HepG2 (cell line): Measurements from ENCODE around the gene NT5M. TPM values are rescaled to one million over a fixed set of nuclear protein-coding genes. Genes with fewer than 3 reads are reported as not detected.
A peak's percentile ranks its signal among the peaks of the same experiment; 100 is the strongest.

ENCODE experiments used
- ARNT ChIP-seq: fragments of 450-650 bp; IDR thresholded peaks from 2 replicates; pipeline ENCODE4 v1.6.1; 2017
- CENPT ChIP-seq: sonication (generic); formaldehyde crosslinking; IDR thresholded peaks from 2 replicates; pipeline ENCODE4 v1.8.0; 2022; ENCODE audit warnings: low read depth, mild to moderate bottlenecking, moderate library complexity, missing genetic modification reagents
- FOXP1 ChIP-seq, 2 experiments: fragments of 450-650 bp in 1 of 2; IDR thresholded peaks; 2 replicates each; pipeline ENCODE4 v1.6.1; 2017 to 2018; ENCODE audit warnings: antibody characterized with exemption in 1 of 2
- HDAC2 ChIP-seq: sonication (generic); formaldehyde crosslinking; IDR thresholded peaks from 2 replicates; pipeline ENCODE4 v1.4.0; 2020; ENCODE audit warnings: missing genetic modification reagents
- HIVEP1 ChIP-seq: sonication (generic); formaldehyde crosslinking; IDR thresholded peaks from 2 replicates; pipeline ENCODE4 v1.4.0; 2020; ENCODE audit warnings: mild to moderate bottlenecking, missing genetic modification reagents
- KDM3A ChIP-seq: IDR thresholded peaks from 2 replicates; pipeline ENCODE4 v1.6.1; 2018; ENCODE audit warnings: low read depth, missing compliant biosample characterization
- MBNL3 ChIP-seq: fragments of 250-450 bp; sonication (Bioruptor Pico); conservative IDR thresholded peaks from 2 replicates; pipeline ENCODE4 v1.8.0; 2022; ENCODE audit warnings: mild to moderate bottlenecking, inconsistent platforms
- MIER3 ChIP-seq: IDR thresholded peaks from 2 replicates; pipeline ENCODE4 v1.6.1; 2016; ENCODE audit warnings: missing compliant biosample characterization, borderline replicate concordance
- MTA1 ChIP-seq: sonication (generic); formaldehyde crosslinking; IDR thresholded peaks from 2 replicates; pipeline ENCODE4 v1.4.0; 2020; ENCODE audit warnings: missing genetic modification reagents, mild to moderate bottlenecking, borderline replicate concordance
- MTA3 ChIP-seq: sonication (generic); formaldehyde crosslinking; IDR thresholded peaks from 2 replicates; pipeline ENCODE4 v1.4.0; 2020; ENCODE audit warnings: missing genetic modification reagents
- NFIC ChIP-seq: IDR thresholded peaks from 2 replicates; pipeline ENCODE4 v1.6.1; 2012; ENCODE audit warnings: mild to moderate bottlenecking, low read length, inconsistent platforms
- NFRKB ChIP-seq: fragments of 450-650 bp; IDR thresholded peaks from 2 replicates; pipeline ENCODE4 v1.6.1; 2017
- NFYC ChIP-seq: IDR thresholded peaks from 2 replicates; pipeline ENCODE4 v1.6.1; 2016; ENCODE audit warnings: missing genetic modification reagents, missing compliant biosample characterization
- RBAK ChIP-seq: sonication (generic); formaldehyde crosslinking; IDR thresholded peaks from 2 replicates; pipeline ENCODE4 v1.5.1; 2020; ENCODE audit warnings: mild to moderate bottlenecking, missing genetic modification reagents
- REPIN1 ChIP-seq: sonication (generic); formaldehyde crosslinking; IDR thresholded peaks from 2 replicates; pipeline ENCODE4 v1.8.0; 2022; ENCODE audit warnings: missing genetic modification reagents, low read depth, mild to moderate bottlenecking, borderline replicate concordance
- TEAD2 ChIP-seq: sonication (generic); formaldehyde crosslinking; IDR thresholded peaks from 2 replicates; pipeline ENCODE4 v1.9.0; 2021; ENCODE audit warnings: missing genetic modification reagents
- THRA ChIP-seq: sonication (generic); formaldehyde crosslinking; IDR thresholded peaks from 2 replicates; pipeline ENCODE4 v1.4.0; 2020; ENCODE audit warnings: missing genetic modification reagents, borderline replicate concordance
- YEATS2 ChIP-seq: sonication (generic); formaldehyde crosslinking; IDR thresholded peaks from 2 replicates; pipeline ENCODE4 v1.4.0; 2020; ENCODE audit warnings: missing genetic modification reagents, borderline replicate concordance
- ZBTB8A ChIP-seq: sonication (generic); formaldehyde crosslinking; IDR thresholded peaks from 2 replicates; pipeline ENCODE4 v1.4.0; 2020; ENCODE audit warnings: mild to moderate bottlenecking, low read depth, missing genetic modification reagents, borderline replicate concordance
- ZFP36 ChIP-seq: fragments of 150-350 bp; IDR thresholded peaks from 2 replicates; pipeline ENCODE4 v1.6.1; 2018; ENCODE audit warnings: borderline replicate concordance, low read length, low read depth; ENCODE audit not compliant: partially characterized antibody
- ZMYM3 ChIP-seq: sonication (generic); formaldehyde crosslinking; IDR thresholded peaks from 2 replicates; pipeline ENCODE4 v1.5.1; 2020; ENCODE audit warnings: mild to moderate bottlenecking, missing genetic modification reagents
- ZNF143 ChIP-seq: sonication (generic); formaldehyde crosslinking; IDR thresholded peaks from 2 replicates; pipeline ENCODE4 v1.4.0; 2020; ENCODE audit warnings: missing genetic modification reagents
- ZNF24 ChIP-seq: fragments of 450-650 bp; IDR thresholded peaks from 2 replicates; pipeline ENCODE4 v1.6.1; 2017; ENCODE audit warnings: antibody characterized with exemption, mild to moderate bottlenecking
- ZNF362 ChIP-seq: sonication (generic); formaldehyde crosslinking; IDR thresholded peaks from 2 replicates; pipeline ENCODE4 v1.4.0; 2020; ENCODE audit warnings: missing genetic modification reagents, mild to moderate bottlenecking, borderline replicate concordance
- ZNF639 ChIP-seq: conservative IDR thresholded peaks from 2 replicates; pipeline ENCODE4 v1.6.1; 2018; ENCODE audit warnings: missing genetic modification reagents
- ZNF644 ChIP-seq: IDR thresholded peaks from 2 replicates; pipeline ENCODE4 v1.6.1; 2016; ENCODE audit warnings: low read depth
- ZNF784 ChIP-seq: sonication (generic); formaldehyde crosslinking; IDR thresholded peaks from 2 replicates; pipeline ENCODE4 v1.5.1; 2020; ENCODE audit warnings: missing genetic modification reagents, mild to moderate bottlenecking, borderline replicate concordance
- ZNF878 ChIP-seq: sonication (generic); formaldehyde crosslinking; IDR thresholded peaks from 2 replicates; pipeline ENCODE4 v1.8.1; 2023; ENCODE audit warnings: mild to moderate bottlenecking, missing genetic modification reagents, moderate library complexity
- polyA plus RNA-seq, 8 experiments: library from polyadenylated mRNA; depleted of rRNA in 3 of 8; stranded (reverse) in 7 of 8; unstranded in 1 of 8; fragments of >200 nt; fragmentation: Illumina TruSeq in 4 of 8; extraction: Trizol in 4 of 8; gene quantifications; 2 replicates each; pipeline versions ENCODE4 v1.2.1 to v1.2.3, GENCODE V29; 2011 to 2016; ENCODE audit warnings: low read depth in 4 of 8, missing spikeins in 1 of 8, mixed read lengths in 1 of 8; ENCODE audit not compliant: insufficient read depth in 1 of 8
- total RNA-seq, 5 experiments: library from RNA; depleted of rRNA; stranded (reverse); fragments of >200 nt; fragmentation: Illumina TruSeq; extraction: Trizol; gene quantifications; 2 replicates each; pipeline ENCODE4 v1.2.3, GENCODE V29; 2016; ENCODE audit warnings: low read depth in 1 of 5

The NT5M gene
- total and polyA plus RNA-seq, 2 of the 13 experiments (the other 11 are each of a cell fraction or from before 2014, with no cell fraction given), result 0.55 to 0.78 TPM

- TF ChIP-seq CENPT (CRISPR knock-in tag), result no peak
- TF ChIP-seq ZNF784 (CRISPR knock-in tag), result no peak
- TF ChIP-seq THRA (CRISPR knock-in tag), result no peak
- TF ChIP-seq ZNF878 (CRISPR knock-in tag), result peak; percentile 62; the same call in 1 of the 2 replicates
- no peak for TF ChIP-seq ZBTB8A (CRISPR knock-in tag)
- TF ChIP-seq TEAD2 (CRISPR knock-in tag), result no peak
- no peak for TF ChIP-seq MTA3 (CRISPR knock-in tag)
- no peak for TF ChIP-seq NFIC
- TF ChIP-seq ZNF644 (CRISPR knock-in tag), result 0 out of 2 replicates have a peak, but pooled peaks have one; percentile 31
- no peak for TF ChIP-seq KDM3A (CRISPR knock-in tag)
- no peak for TF ChIP-seq NFRKB
- peak; percentile 26; the same call in 1 of the 2 replicates for TF ChIP-seq ZNF143 (CRISPR knock-in tag)
- TF ChIP-seq HIVEP1, result peak; percentile 91
- TF ChIP-seq RBAK (CRISPR knock-in tag), result no peak
- peak; percentile 28; the same call in 1 of the 2 replicates for TF ChIP-seq MIER3 (CRISPR knock-in tag)
- TF ChIP-seq MBNL3 (CRISPR knock-in tag), result no peak
- TF ChIP-seq MTA1 (CRISPR knock-in tag), result no peak
- TF ChIP-seq ZNF362, result no peak
- TF ChIP-seq ARNT, result no peak
- TF ChIP-seq ZNF639 (CRISPR knock-in tag), result 0 out of 2 replicates have a peak, but pooled peaks have one; percentile 37
- TF ChIP-seq NFYC (CRISPR knock-in tag), result no peak
- peak; percentile 22; the same call in 1 of the 2 replicates for TF ChIP-seq HDAC2 (CRISPR knock-in tag)
- TF ChIP-seq REPIN1, result peak; percentile 63
- peak; percentile 43; the same call in 1 of the 2 replicates for TF ChIP-seq ZMYM3 (CRISPR knock-in tag)
- TF ChIP-seq YEATS2 (CRISPR knock-in tag), result 0 out of 2 replicates have a peak, but pooled peaks have one; percentile 29
- TF ChIP-seq ZNF24, result no peak
- TF ChIP-seq ZFP36, result no peak
- no peak for TF ChIP-seq FOXP1 (IDR thresholded peaks at IDR 0.05)
- 0 out of 2 replicates have a peak, but pooled peaks have one; percentile 19 for TF ChIP-seq FOXP1 (CRISPR knock-in tag; IDR thresholded peaks at IDR 0.05)
Measured at GRCh38 chr17:17344507-17345293, 41.5 kb downstream of the NT5M start (continued).
